Activated naive CD4-positive, alpha-beta T cell treated with anti-CD3 and anti-CD28 coated beads, Interleukin-2, amount 50 U/mL, for 16 hours (primary cell): ENCODE data around the gene FASTKD2.

Experiments used
- DNase-seq: peaks from one replicate; pipeline ENCODE4 v3.0.0-alpha.2; 2020

FASTKD2 gene

GRCh38 chr2:206765242-206766056 is at the start of gene FASTKD2, which contains the start of gene MDH1B:
Gene FASTKD2, plus strand, starts transcription at chr2:206765606. Its CDS starts 1,088 bp downstream, at chr2:206766694.
Gene MDH1B, minus strand, starts transcription at chr2:206765328. Its CDS starts 57 bp downstream, at chr2:206765271.
- DNase-seq, result peak; percentile 83

GRCh38 chr2:206716623-206717022 is 48.8 kb upstream of the FASTKD2 start:
- no peak for DNase-seq

- no peak for DNase-seq
Observed at GRCh38 chr2:206718296-206718695, 47.1 kb upstream of the FASTKD2 start, which contains the start of gene DYTN. Gene DYTN, minus strand, starts transcription at chr2:206718396. Its CDS starts 117 bp downstream, at chr2:206718279.

GRCh38 chr2:206721256-206721920 is 44.0 kb upstream of the FASTKD2 start:
- no peak for DNase-seq

- no peak for DNase-seq
Observed at GRCh38 chr2:206723288-206723687, 42.1 kb upstream of the FASTKD2 start.

GRCh38 chr2:206727287-206727686 is 38.1 kb upstream of the FASTKD2 start:
- DNase-seq, result no peak

- no peak for DNase-seq
Observed at GRCh38 chr2:206728277-206729199, 36.9 kb upstream of the FASTKD2 start.

- DNase-seq, result no peak
Observed at GRCh38 chr2:206733341-206733740, 32.1 kb upstream of the FASTKD2 start.

GRCh38 chr2:206736935-206737334 is 28.5 kb upstream of the FASTKD2 start:
- DNase-seq, result no peak

GRCh38 chr2:206739271-206739670 is 26.1 kb upstream of the FASTKD2 start:
- no peak for DNase-seq

GRCh38 chr2:206740800-206741199 is 24.6 kb upstream of the FASTKD2 start:
- DNase-seq, result no peak

GRCh38 chr2:206756816-206757215 is 8.6 kb upstream of the FASTKD2 start:
- no peak for DNase-seq

- no peak for DNase-seq
Observed at GRCh38 chr2:206764673-206765241, 649 bp upstream of the FASTKD2 start.

GRCh38 chr2:206766057-206766930 is 888 bp downstream of the FASTKD2 start:
- DNase-seq, result no peak

- DNase-seq, result no peak
Observed at GRCh38 chr2:206774871-206775270, 9.5 kb downstream of the FASTKD2 start.

GRCh38 chr2:206776432-206776831 is 11.0 kb downstream of the FASTKD2 start:
- no peak for DNase-seq

- no peak for DNase-seq
Observed at GRCh38 chr2:206780671-206781070, 15.3 kb downstream of the FASTKD2 start.

GRCh38 chr2:206783718-206784117 is 18.3 kb downstream of the FASTKD2 start:
- no peak for DNase-seq

- DNase-seq, result no peak
Observed at GRCh38 chr2:206784559-206785353, 19.4 kb downstream of the FASTKD2 start.

GRCh38 chr2:206790311-206790935 is 25.0 kb downstream of the FASTKD2 start:
- no peak for DNase-seq
